ENCODE measurements around the gene NPAS2. TPM values are rescaled to one million over a fixed set of nuclear protein-coding genes. Genes with fewer than 3 reads are reported as not detected.

NPAS2 gene
- total RNA-seq, 1 donor from 2014 or later: 5.5 TPM

- no peak overlapping the region for H3K27ac Mint-ChIP-seq (ENCODE audit: unreplicated experiment)
Observed at GRCh38 chr2:100971221-100971620, 151.3 kb downstream of the NPAS2 start.

GRCh38 chr2:100972452-100972851, 152.5 kb downstream of the NPAS2 start:
- TF ChIP-seq CTCF (IDR thresholded peaks at IDR 0.05; ENCODE audit: insufficient read depth, low read depth, low read length) (no peak), EZH2 (IDR thresholded peaks at IDR 0.05; ENCODE audit: insufficient read depth, low read length) (no peak)
- DNase-seq (ENCODE audit: low read depth) (no peak), FAIRE-seq (no peak)
- no peak overlapping the region for H3K9ac ChIP-seq (ENCODE audit: low read length)
- peaks cover 12% of the 10 kb centered on the region for H3K4me1 ChIP-seq (ENCODE audit: insufficient read depth, low read length)
- peaks cover 11% of the 10 kb centered on the region for H3K27me3 Mint-ChIP-seq (ENCODE audit: low read depth, unreplicated experiment)
- H3K4me3 ChIP-seq (ENCODE audit: insufficient read depth, low read depth, low read length): no peak overlapping the region
- no peak overlapping the region for H3K27ac ChIP-seq (ENCODE audit: low read depth, low read length)
- no peaks in the 10 kb centered on the region for H3K9me3 ChIP-seq (ENCODE audit: insufficient read depth, low read depth, low read length)
- H3K4me1 Mint-ChIP-seq (ENCODE audit: low read depth, unreplicated experiment): peaks cover 11% of the 10 kb centered on the region
- H3K79me2 ChIP-seq (ENCODE audit: insufficient read depth, low read length): no peaks in the 10 kb centered on the region
- H3K36me3 Mint-ChIP-seq (ENCODE audit: low read depth, unreplicated experiment): peaks cover 13% of the 10 kb centered on the region
- no peak overlapping the region for H2AFZ ChIP-seq (ENCODE audit: low read depth, low read length)
- peaks cover 1% of the 10 kb centered on the region for H3K9me3 Mint-ChIP-seq (ENCODE audit: unreplicated experiment)
- H3K4me3 Mint-ChIP-seq (ENCODE audit: unreplicated experiment): no peak overlapping the region
- no peak overlapping the region for H3K4me2 ChIP-seq (ENCODE audit: low read length)
- H3K36me3 ChIP-seq (ENCODE audit: insufficient read depth, low read length): peaks cover 6% of the 10 kb centered on the region
- H3K27me3 ChIP-seq (ENCODE audit: insufficient read depth, low read length): no peaks in the 10 kb centered on the region
- H4K20me1 ChIP-seq (ENCODE audit: insufficient read depth, low read length): no peaks in the 10 kb centered on the region
- no peak overlapping the region for H3K27ac Mint-ChIP-seq (ENCODE audit: unreplicated experiment)

More at GRCh38 chr2:100971221-100971620, 151.3 kb downstream of the NPAS2 start:
- no peak overlapping the region for H3K4me3 ChIP-seq (ENCODE audit: insufficient read depth, low read depth, low read length)
- H3K27ac ChIP-seq (ENCODE audit: low read depth, low read length): no peak overlapping the region
- DNase-seq (ENCODE audit: low read depth) (no peak), FAIRE-seq (no peak)
- TF ChIP-seq EZH2 (IDR thresholded peaks at IDR 0.05; ENCODE audit: insufficient read depth, low read length) (no peak), CTCF (IDR thresholded peaks at IDR 0.05; ENCODE audit: insufficient read depth, low read depth, low read length) (no peak)
- Mint-ChIP-seq H3K4me3 (ENCODE audit: unreplicated experiment) (no peak overlapping the region), H3K4me1 (ENCODE audit: low read depth, unreplicated experiment) (no peaks in the 10 kb centered on the region), H3K36me3 (ENCODE audit: low read depth, unreplicated experiment) (peaks cover 13% of the 10 kb centered on the region), H3K27me3 (ENCODE audit: low read depth, unreplicated experiment) (peaks cover 16% of the 10 kb centered on the region), H3K9me3 (ENCODE audit: unreplicated experiment) (peaks cover 1% of the 10 kb centered on the region)
- H3K9me3 ChIP-seq (ENCODE audit: insufficient read depth, low read depth, low read length): no peaks in the 10 kb centered on the region
- H3K4me1 ChIP-seq (ENCODE audit: insufficient read depth, low read length): peaks cover under 1% of the 10 kb centered on the region
- H3K27me3 ChIP-seq (ENCODE audit: insufficient read depth, low read length): no peaks in the 10 kb centered on the region
- H3K36me3 ChIP-seq (ENCODE audit: insufficient read depth, low read length): peaks cover 8% of the 10 kb centered on the region
- H4K20me1 ChIP-seq (ENCODE audit: insufficient read depth, low read length): no peaks in the 10 kb centered on the region
- no peaks in the 10 kb centered on the region for H3K79me2 ChIP-seq (ENCODE audit: insufficient read depth, low read length)
- H2AFZ ChIP-seq (ENCODE audit: low read depth, low read length): no peak overlapping the region
- H3K9ac ChIP-seq (ENCODE audit: low read length): no peak overlapping the region
- H3K4me2 ChIP-seq (ENCODE audit: low read length): no peak overlapping the region

GRCh38 chr2:100974712-100975520, 155.0 kb downstream of the NPAS2 start:
- H3K4me3 ChIP-seq (ENCODE audit: insufficient read depth, low read depth, low read length): no peak overlapping the region
- H3K9ac ChIP-seq (ENCODE audit: low read length): no peak overlapping the region
- Mint-ChIP-seq H3K9me3 (ENCODE audit: unreplicated experiment) (no peaks in the 10 kb centered on the region), H3K27ac (ENCODE audit: unreplicated experiment) (no peak overlapping the region), H3K27me3 (ENCODE audit: low read depth, unreplicated experiment) (peaks cover 6% of the 10 kb centered on the region), H3K4me1 (ENCODE audit: low read depth, unreplicated experiment) (peaks cover 16% of the 10 kb centered on the region), H3K36me3 (ENCODE audit: low read depth, unreplicated experiment) (peaks cover 13% of the 10 kb centered on the region), H3K4me3 (ENCODE audit: unreplicated experiment) (no peak overlapping the region)
- no peaks in the 10 kb centered on the region for H3K9me3 ChIP-seq (ENCODE audit: insufficient read depth, low read depth, low read length)
- TF ChIP-seq EZH2 (IDR thresholded peaks at IDR 0.05; ENCODE audit: insufficient read depth, low read length) (no peak), CTCF (IDR thresholded peaks at IDR 0.05; ENCODE audit: insufficient read depth, low read depth, low read length) (no peak)
- H3K79me2 ChIP-seq (ENCODE audit: insufficient read depth, low read length): no peaks in the 10 kb centered on the region
- H3K4me2 ChIP-seq (ENCODE audit: low read length): no peak overlapping the region
- no peaks in the 10 kb centered on the region for H4K20me1 ChIP-seq (ENCODE audit: insufficient read depth, low read length)
- no peaks in the 10 kb centered on the region for H3K27me3 ChIP-seq (ENCODE audit: insufficient read depth, low read length)
- peaks cover 3% of the 10 kb centered on the region for H3K36me3 ChIP-seq (ENCODE audit: insufficient read depth, low read length)
- DNase-seq (ENCODE audit: low read depth) (no peak), FAIRE-seq (no peak)
- no peak overlapping the region for H2AFZ ChIP-seq (ENCODE audit: low read depth, low read length)
- no peak overlapping the region for H3K27ac ChIP-seq (ENCODE audit: low read depth, low read length)
- H3K4me1 ChIP-seq (ENCODE audit: insufficient read depth, low read length): peaks cover 27% of the 10 kb centered on the region

Measured in astrocyte (in vitro differentiated cells and primary cell).